HG03457 (cell line): ENCODE data around the gene KIAA1671.
"Not testable (repeated sequence)": the region's sequence is repeated elsewhere in the genome, so short reads cannot be mapped to it uniquely, and the experiment has no call there.

Experiments used
- ATAC-seq: cut with Tn5 transposase; IDR thresholded peaks from one replicate; pipeline ENCODE4 v1.9.1; 2021; ENCODE audit warnings: moderate number of reproducible peaks; ENCODE audit not compliant: unreplicated experiment

KIAA1671 gene

DNA sequence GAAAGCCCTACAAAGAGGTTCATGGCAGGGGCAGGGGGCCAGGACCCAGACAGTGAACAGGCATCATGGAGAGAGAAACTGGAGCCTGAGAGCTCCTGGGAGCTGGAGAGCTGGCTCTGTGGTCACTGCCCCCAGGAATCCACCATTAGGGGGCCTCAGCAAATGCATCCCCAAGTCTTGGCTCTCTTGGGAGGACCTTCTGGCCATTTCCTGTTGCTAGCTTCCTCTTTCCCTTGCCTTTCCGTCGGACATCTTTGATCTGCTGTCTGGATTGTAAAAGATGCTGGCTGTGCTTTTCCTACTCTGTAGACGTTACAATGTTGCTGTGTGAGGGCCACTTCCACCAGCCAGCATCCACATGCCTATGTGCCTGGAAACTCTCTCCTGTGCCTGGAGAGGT lies 259.8 kb downstream of the KIAA1671 start:
- ATAC-seq, result no peak

DNA sequence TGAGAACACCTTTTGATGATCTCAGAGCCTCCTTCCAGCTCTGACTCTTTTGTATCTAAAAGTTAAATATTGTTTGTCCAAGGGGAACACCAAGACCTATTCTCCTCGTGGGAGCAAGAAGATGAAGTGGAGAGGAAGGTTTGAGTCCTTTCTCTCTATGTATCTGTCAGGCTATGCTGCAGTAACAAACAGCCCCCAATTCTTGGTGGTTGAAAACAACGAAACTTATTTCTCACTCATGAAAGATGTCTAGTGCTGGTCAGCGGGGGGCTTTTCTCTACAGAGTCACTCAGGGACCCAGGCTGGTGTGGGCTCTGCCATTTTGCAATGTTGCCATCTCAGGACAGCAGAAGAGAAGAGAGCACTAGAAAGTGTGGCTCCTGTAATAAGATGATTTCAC lies 260.7 kb downstream of the KIAA1671 start:
- ATAC-seq, result no peak

DNA sequence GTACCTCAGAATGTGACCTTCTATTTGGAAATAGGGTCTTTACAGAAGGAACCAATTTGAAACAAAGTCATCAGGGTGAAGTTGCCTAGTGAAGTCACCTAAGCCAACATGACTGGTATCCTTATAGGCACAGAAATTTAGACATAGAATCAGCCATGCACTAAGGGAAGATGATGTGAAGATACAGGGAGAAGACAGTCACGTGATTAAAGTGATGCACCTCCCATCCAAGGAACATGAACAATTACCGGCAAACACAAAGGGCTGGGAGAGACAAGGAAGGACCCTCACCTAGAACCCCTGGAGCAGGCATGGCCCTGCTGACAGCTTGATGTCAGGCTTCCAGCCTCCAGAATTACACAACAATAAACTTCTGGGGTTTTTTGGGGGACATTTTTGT lies 263.7 kb downstream of the KIAA1671 start:
- ATAC-seq, result no peak

DNA sequence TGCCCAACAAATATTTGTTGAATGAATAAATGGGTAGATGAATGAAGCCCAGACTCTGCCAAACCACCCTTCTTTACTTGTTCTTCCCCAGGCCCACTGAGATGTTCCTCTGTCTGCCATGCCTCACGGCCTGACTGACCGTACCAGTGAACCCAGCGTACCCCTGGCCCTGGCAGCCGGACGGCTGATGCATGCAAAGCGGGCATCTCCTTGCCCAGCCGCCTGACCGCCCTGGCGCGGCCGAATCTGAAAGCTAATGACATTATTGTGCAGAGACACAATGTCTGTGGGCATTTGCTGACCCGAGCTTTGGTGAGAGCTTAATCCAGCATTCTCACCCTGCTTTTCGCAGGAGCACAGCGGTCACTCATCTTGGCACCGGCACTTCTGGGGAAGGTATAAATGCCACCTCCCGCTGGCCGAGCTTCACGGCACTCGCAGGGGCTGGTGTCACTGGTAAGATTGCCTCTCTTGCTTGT lies 266.7 kb downstream of the KIAA1671 start, which contains the start of gene CRYBB2:
CRYBB2 (plus strand) TSS at position 429 of the 479 bp plus-strand sequence. CDS start 1,791 bp downstream, outside the sequence.
- no peak for ATAC-seq

DNA sequence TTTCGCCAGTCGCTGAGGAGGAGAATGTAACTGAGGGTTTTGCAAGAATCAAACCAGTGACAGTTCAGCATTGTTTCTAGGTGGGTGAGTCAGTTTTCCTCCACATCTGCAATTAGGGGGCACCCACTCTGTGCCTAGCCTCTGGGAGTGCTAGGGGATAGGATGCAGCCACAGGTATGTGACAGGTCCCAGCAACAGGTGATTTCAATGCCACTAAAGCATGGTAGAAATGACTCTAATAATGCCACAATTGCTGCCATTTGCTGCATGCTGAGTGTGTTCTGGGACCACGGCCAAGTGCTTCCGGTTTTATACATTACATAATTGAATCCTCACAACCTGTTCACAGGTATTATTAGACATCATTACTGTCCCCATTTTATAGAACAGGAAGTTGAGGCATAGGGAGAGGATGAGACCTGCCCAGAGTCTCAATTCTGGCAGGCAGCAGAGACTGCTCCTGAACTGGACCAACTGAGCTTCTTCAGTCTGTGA lies 267.5 kb downstream of the KIAA1671 start:
- ATAC-seq, result no peak

DNA sequence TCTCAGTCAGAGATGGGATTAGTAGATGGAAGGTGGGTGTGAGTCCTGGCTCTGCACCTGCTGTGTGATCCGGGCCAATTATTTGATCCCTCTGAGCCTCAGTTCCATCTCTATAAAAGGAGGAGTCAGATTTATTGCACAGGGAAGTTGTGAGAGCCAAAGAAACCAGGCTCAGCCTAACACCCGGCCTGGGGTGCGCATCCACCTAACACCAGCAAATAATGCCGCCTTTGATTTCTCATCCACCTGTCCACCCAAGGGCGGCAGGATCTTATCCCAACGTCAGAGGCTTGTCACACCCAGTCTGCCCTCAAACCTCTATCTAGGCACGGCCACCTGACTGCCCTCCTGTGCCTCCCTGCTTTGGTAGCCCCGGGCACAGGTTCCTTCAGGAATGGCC lies 269.3 kb downstream of the KIAA1671 start:
- no peak for ATAC-seq

DNA sequence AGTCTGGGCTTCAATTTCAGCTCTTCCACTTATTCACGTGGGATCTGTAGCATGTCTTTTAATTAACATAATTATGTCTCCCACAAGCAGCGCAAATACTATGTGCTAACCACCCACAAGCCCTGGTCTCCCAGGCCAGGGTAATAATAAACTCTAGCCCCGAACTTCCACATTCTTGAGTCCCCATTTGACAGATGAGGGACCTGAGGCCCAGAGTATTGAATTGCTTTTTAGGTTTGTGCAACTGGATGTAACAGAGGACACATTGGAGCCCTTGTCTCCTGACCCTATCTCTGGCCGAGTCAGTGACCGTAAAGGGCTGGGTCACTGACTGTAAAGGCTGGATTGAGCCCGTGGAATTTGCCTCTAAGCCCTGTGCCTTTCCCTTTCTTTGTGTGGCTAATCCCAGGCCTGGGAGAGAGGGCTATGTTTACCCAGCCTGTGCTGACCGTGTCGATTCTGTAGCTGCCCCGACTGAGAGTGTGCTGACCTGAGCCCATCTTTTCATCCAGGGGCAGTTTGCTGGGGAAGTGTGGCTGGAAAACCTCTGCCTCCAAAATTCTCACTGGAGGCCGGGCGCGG lies 270.8 kb downstream of the KIAA1671 start:
- ATAC-seq, result no peak

DNA sequence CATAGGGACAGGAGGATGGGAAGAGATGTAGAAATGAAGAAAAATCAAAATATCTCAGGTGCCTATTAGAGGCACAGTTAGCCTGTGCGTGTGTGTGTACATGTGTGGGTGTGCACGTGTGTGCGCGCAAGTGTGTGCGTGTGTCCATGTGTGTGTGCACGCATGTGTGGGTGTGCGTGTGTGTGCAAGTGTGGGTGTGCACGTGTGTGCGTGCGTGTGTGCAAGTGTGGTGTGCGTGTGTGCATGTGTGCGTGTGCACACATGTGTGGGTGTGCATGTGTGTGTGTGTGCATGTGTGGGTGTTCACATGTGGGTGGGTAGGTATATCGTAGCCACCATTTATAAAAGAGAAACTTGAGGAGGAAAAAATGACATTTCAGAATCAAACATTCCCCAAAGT lies 276.3 kb downstream of the KIAA1671 start:
- no peak for ATAC-seq

DNA sequence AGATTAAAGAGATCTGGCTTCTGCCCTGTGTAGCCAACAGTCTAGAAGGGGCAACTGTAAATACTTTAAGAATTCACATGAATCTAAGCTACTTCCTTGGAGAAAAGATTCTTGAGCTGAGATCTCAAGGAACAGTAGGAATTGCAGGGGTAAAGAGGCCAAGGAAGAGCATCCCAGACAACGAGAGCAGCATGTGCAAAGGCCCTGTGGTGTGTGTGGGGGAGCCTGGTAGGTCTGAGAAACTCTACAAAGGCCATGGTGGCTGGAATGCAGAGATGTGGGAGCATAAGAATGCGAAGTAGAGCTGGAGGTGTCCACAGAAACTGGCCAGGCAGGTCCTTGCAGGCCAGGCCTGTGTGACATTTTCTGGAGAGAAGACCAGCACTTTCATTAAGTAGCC lies 278.2 kb downstream of the KIAA1671 start:
- ATAC-seq, result not testable (repeated sequence)

DNA sequence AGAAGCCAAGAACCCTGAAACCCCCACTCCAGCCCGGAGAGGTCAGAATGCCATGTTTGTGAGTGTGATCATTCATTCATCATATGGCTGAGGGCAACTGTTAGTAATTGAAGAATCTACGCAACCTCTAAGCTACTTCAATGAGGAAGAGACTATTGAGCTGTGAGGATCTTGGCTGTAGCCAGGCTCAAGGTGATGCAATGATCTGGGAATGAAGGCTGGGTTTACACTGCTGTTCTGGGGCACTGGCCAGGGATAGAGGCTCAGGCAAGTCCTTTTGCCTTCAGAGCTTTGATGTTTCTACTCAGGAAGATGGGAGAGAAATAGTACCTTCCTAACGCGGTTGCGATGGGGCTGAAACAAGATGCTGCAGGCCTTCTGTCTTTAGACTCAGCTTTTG lies 279.8 kb downstream of the KIAA1671 start:
- no peak for ATAC-seq

DNA sequence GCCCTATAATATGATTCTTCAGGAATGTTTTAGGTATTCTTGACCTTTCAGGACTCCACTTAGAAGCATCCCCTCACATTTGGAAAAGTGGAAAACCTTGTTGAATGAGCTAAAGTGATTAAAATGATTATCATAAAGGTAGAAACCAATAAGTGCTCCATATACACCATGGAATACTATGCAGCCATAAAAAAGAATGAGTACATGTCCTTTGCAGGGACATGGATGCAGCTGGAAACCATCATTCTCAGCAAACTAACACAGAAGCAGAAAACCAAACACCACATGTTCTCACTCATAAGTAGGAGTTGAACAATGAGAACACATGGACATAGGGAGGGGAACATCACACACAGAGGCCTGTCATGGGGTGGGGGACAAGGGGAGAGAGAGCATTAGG lies 281.2 kb downstream of the KIAA1671 start:
- ATAC-seq, result not testable (repeated sequence)

DNA sequence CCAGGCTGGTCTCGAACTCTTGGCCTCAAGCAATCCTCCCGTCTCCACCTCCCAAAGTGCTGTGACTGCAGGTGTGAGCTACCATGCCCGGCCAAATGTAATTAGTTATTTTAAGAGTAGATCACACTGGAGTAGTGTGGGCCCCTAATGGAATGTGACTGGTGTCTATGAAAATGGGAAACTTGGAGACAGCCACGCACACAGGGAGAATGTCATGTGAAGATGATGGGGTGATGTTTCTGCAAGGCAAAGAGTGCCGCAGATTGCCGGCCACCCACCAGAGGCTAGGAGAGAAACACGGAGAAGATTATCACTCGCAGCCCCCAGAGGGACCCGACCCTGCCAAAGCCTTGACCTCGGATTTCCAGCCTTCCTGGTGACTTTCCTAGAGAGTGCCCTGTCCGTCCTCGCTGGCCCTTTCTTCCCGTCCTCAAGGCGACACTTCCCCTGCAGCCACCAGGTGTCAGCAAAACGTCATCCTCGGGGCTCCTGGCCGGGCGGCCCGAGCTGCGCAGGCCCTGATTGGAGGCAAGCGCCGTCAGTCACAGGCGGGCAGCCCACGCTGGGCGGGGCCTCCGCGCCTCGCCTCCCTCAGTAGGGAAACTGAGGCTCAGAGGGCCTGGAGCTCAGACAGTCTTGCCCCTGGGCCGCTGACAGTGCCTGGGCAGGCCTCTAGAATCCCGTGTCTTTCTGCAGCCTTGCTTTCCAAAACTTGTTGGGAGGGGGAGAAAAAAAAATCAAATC lies 283.2 kb downstream of the KIAA1671 start:
- no peak for ATAC-seq

DNA sequence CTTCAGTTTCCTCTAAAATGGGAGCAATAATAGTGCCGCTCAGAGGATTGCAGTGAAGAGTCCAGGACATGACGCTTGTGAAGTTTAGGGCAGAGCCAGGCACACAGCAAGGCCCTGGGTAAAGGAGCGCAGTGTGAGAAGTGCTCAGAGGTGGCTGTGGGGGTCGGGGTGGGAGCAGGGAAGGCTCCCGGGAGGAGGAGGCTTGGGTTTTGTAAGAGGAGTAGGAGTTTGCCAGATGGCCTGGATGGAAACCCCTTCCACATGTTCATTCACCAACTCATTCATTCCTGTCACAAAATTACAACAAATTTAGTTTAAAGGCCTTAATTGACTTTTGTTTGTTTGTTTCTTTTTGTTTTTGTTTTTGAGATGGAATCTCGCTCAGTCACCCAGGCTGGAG lies 283.9 kb downstream of the KIAA1671 start:
- ATAC-seq, result no peak

DNA sequence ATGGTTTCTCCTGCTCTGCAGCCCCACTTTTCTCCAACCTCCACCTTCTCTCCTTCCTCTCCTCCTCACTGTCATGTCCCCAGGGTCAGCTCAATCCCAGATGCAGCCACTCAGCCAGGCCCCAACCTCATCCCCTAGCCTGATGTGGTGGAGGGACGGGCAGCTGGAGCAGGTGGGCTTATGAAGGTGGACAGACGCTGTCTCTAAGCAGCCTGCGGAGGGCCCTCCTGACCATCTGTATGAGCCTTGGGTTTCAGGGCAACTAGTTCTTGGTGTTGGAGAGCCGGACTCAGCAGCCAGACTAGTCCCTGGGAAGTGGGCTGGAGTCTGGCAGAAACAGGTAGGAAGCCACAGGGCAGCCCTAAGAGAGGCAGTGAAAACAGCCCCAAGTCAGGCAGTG lies 285.0 kb downstream of the KIAA1671 start:
- no peak for ATAC-seq

DNA sequence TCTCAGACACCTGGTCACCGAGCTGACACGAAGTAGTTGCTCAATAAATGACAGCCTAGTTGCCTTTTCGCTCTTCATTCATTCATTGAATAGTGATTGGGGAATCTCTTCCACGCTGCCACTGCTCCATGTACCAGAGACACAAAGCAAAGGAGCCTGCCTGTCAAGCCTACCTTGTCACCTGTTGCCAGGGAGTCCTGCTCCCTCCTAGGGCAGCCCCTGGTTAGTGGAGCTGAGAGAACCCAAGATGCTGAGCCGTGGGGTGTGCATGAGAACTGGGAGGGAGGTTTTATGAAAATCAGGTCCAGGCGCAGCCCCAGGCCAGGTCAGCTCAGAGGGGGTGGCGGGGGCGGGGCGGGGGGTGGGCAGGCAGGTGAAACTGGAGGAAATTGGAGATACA lies 285.5 kb downstream of the KIAA1671 start:
- ATAC-seq, result not testable (repeated sequence)
